Endometrial microvascular endothelial cells (primary cell): Measurements from ENCODE around the gene PUM2. TPM values are rescaled to one million over a fixed set of nuclear protein-coding genes. Genes with fewer than 3 reads are reported as not detected.
"Not testable (repeated sequence)": the region's sequence is repeated elsewhere in the genome, so short reads cannot be mapped to it uniquely, and the experiment has no call there.

Experiments
- in situ Hi-C: cut with HindIII; loops from 2 replicates; pipeline ENCODE4 v1.10.0; 2017; ENCODE audit warnings: low sequenced_read_pairs, low pct_unique_long_range_greater_than_20kb; ENCODE audit errors: inconsistent ontology term
- total RNA-seq: library from RNA; depleted of rRNA; stranded (reverse); fragments of >200 nt; gene quantifications from one replicate; pipeline ENCODE4 v1.2.3, GENCODE V29; 2015; ENCODE audit errors: inconsistent ontology term

PUM2 gene
- total RNA-seq, 1 donor from 2014 or later: 27.0 TPM

DNA sequence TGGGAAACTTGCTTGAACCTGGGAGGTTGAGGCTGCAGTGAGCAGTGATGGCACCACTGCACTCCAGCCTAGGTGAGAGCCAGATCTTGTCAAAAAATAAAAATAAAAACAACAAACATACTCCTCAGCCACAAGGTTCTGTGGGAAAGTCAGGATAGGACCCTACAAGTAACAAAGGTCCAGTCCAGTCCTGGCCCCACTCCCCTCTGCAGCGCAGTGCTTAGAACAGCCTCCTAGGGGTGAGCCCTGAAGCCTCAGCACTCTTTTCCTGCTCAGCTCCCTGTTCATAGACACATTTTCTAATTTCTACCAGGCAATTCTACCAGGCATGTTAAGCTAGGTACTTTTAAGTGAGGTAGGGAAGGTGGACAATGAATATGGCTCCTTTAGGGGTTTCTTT, 103.6 kb downstream of the PUM2 start:
- in situ Hi-C loops: no loop called here

DNA sequence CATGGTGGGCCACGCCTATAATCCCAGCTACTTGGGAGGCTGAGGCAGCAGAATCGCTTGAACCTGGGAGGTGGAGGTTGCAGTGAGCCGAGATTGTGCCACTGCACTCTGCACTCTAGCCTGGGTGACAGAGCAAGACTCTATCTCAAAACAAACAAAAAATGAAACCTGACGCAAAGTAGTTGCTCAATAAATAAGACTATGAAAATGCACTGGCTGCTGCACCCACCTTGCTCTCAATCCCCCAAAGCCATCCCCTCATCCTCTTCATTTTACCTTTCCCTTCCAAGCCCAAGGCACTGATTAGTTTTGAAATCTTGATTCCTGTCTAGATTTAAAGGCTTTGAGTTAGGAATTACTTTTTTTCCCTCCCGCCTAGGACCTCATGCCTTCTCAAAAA, 107.0 kb downstream of the PUM2 start:
- in situ Hi-C loops: not testable (repeated sequence)

DNA sequence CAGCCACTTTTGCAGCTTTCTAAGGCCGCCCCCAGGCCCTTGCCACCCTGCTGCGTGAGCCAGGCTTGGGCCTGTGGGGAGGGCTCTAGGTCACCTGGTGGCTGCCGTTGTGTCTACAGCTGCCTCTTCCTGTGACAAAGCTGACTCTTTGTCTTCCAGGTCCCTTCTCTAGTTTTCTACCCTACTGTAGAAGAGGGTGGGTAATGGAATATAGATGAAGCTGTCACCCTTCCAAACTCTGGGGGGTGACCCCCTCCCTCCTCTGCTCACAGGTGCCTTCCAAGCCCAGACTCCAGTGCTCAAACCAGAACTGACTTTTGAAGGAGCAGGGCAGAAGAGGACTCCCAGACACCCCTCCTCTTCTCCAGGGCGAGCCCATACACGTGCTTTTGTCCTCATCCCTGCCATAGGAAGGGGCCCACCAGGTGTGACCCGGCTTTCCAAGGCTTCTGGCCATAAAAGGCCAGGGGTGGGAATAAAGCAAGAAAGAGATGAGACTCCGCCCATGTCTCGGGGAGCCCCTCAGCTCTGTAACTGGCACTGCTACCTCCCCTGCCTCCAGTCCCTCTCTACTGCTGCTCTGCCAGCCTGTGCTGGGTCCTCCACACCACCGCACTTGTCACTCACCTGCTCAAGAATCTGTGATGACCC, 107.8 kb downstream of the PUM2 start:
- in situ Hi-C loops: no loop called here

DNA sequence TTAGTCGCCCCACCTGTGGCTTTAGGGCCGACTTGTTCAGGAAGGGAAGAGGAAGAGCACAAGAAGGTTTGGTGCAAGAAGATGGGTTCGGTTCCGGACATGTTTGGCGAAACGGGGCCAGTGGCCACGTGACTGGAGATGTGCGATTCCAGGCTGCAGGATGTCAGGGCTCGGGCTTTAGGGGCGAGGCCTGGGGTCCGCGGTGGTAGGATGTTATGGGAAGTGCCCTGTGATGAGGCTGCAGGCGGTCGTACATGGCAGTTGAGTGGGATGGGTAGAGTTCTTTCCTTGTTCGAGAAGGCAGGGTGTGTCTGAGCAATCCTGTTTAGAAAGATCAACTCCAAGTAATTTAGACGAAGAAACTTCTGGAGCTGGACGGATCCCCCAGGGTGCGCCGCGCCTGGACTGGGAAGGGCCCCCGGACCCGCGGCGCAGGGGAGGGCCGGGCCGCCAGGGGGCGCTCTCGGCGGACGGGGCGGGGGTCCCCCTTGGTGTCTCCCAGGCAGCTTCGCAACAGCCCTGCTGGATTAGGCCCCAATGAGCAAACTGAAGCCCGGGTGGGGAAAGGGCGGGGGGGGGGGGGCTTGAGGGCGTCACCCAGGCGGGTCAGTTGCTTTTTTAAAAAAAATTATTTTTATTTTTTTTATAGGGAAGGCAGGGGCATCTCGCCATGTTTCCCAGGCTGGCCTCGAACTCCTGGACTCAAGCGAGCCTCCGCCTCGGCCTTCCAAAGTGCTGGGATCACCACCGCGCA, 108.5 kb downstream of the PUM2 start:
- in situ Hi-C loops: no loop called here

DNA sequence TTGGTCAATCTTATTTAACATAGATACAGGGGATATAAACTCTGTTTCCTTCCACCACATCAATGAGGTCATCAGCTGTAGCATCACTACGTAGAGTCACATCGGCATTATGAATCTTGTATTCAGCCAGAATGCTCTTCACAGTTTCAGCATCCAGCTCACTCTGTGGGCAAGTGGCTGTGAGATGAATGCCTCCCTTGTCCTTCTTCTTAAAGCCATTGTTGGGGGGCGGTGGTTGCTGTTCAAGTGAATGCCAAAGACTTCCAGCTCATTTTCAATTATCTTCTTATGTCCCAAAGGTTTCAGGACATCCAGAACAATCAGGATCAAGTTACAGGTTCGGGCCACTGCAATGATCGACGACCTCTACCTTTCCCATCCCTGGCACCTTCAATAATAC, 110.4 kb downstream of the PUM2 start:
- in situ Hi-C loops: not testable (repeated sequence)

DNA sequence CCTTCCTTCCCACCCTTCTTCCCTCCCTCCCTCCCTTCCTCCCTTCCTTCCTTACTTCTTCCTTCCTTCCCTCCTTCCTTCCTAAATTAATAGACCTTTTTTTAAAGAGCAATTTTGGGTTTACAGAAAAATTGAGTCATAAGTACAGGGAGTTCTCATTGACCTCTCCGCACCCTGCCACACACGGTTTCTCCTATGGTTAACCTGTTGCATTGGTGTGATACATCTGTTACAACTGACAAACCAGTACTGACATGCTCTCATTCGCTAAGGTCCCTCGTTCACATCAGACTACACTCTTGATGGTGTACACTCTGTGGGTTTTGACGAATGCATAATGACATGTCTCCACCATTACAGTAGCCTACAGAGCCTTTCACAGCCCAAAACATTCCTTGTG, 114.1 kb downstream of the PUM2 start:
- in situ Hi-C loops: no loop called here

DNA sequence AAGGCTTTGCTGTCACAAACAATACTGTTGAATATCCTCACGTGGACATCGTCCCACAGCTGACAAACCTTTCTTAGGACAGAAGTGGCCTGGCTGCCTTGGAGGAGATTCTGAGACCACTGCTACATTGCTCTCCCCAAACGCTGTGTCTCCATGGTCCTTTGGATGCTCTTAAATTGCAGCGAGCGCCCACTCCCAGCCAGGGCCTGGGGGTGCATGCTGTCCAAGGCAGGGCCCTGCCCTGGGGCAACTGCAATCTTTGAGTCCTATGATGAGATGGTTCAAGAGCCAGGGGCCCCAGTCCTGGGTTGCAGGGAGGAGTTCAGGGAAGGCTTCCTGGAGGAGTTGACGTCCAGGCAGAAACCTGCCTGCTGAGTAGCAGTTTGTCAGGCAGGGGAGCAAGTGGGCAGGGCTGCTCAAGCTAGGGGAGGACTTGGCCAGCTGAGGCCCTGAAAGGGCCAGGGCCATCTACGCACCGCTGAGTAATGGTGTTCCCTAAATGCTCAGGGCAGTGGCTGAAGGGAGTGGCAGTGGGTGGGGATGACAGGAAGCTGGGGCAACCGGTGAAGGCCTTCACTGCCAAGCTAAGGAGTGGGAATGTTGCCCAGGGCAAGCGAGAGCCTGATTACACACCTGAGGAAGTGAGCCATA, 114.9 kb downstream of the PUM2 start:
- in situ Hi-C loops: no loop called here

DNA sequence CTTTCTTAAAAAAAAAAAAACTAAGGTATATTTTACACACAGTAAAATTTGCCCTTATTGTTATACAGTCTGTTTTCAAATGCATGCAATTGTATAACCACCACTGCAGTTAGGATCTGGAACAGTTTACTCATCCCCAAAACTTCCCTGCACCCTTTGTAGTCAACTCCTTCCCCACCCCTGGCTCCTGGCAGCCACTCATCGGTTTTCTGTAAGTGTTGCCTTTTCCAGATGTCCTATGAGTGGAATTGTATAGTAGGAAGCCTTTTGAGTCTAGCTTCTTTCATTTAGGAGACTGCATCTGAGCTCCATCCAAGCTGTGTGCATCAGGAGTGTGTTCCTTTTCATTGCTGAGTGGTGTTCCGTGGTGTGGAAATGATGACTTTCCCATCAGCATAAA, 116.0 kb downstream of the PUM2 start:
- in situ Hi-C loops: not testable (repeated sequence)

DNA sequence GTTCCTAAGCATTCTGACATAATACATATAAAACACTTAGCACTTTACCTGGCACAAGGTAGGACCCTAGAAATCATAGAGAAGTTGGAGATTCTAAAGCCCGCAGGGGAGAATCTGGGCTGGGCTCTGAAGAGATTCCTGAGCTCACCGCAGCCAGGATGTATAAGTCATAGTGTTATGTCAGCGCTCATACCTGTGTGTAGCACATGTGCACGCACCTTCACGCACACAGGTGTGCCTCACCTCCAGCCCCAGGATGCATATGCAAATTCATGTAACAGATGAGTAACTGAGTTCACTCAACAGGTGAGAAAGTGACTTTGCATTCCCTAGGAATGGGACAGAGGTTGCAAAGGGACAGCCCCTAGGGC, 117.8 kb downstream of the PUM2 start:
- in situ Hi-C loops: no loop called here

DNA sequence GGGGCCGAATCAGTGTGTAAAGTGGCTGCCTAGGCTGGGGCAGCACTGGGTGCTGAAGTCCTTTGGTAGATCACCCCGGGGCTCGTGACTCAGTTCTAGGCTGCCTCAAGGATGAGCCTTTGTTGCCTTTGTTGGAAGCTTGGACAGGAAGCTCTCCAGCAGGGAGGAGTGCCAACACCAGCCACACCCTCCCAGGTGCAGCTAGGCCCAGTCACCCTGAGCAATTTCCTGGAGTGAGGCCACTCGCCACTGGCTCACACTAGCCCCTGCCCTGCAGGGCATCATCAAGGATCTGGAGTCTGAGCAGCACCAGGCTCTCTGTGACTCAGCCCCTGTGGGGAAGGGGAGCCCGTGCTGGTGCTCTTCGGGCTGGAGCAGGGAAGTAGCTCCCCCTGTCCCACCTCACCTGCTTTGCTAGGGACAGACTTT, 119.0 kb downstream of the PUM2 start:
- in situ Hi-C loops: no loop called here

DNA sequence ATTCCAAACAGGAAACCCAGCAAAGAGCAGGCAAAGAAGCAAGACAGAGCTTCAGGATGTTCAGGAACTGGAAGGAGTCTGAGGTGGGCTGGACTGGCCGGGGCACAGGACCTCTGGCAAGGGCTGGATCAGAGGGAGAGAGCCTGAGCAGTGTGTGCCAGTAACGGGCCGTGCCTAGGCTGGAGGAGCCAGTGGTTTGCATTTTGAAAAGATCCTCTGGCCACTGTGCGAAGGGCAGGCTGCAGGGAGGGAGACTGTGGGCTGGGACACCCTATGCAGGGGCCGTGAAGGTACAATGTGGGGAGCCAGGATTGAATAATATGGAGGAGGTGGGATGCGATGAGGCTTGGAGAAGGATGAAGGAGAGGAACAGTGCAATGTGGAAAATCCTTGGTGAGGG, 119.5 kb downstream of the PUM2 start:
- in situ Hi-C loops: no loop called here

DNA sequence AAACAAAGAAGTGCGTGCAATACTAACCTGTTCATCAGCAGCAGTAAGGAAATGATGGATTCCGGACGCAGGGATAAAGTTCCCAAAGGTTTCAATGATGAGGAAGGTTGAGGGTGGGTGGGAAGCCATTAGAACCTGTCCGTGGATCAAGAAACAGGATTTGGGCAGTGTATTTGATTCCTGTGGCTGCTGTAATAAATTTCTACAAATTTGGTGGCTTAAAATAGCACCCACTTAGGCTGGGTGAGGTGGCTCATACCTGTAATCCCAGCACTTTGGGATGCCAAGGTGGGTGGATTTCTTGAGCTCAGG, 120.6 kb downstream of the PUM2 start:
- in situ Hi-C loops: no loop called here

DNA sequence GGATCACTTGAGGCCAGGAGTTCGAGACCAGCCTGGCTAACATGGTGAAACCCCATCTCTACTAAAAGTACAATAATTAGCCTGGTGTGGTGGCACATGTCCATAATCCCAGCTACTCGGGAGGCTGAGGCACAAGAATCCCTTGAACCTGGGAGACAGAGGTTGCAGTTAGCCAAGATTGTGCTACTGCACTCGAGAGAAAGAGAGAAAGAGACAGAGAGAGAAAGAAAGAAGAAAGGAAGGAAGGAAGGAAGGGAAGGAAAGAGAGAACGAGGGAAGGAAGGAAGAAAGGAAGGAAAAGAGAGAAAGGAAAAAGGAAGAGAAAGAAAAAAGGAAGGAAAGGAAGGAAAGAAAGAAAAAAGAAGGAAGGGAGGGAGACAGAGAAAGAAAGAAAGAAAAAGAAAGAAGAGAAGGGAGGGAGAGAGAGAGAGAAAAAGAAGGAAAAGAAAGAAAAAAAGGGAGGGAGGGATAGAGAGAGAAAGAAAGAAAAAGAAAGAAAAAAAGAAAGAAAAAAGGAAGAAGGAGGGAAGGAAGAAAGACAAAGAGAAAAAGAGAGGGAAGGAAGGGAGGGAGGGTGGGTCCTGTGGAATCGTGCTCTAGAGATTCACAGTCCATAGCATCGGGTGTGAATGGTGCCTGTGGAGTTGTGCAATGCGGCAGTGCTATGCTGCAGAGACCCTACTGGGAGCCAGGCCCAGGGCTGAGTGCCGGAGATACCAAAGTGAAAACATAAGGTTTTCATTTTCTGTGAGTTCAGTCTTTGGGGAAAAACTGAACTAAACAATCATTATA, 121.1 kb downstream of the PUM2 start:
- in situ Hi-C loops: no loop called here

DNA sequence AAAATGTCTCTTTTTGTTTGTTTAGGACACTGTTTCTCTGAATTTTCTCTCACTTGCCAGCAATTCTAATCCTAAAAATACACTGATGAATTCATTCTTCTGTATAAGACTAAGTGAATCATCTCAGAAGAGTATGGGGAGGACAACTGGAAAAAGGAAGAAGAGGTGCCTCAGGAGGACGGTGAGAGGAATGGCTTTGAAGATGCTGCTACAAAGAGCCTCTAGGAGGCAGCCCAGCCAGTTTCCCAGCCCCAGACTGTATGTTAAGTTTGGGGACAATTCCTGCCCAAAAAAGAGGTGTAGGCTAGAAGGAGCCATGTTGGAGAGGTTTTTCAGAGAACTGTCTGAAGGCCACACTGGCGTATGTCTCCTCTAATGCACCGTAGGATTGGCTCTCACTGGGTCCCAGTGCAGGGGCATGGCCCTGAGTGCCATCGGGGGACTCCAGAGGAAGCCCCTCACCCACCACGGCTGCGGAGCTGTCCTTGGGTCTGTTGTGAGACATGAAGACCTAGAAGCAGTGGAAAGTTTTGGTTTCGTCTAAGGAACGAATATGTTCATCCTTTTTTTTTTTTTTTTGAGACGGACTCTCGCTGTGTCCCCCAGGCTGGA, 122.6 kb downstream of the PUM2 start:
- in situ Hi-C loops: no loop called here

DNA sequence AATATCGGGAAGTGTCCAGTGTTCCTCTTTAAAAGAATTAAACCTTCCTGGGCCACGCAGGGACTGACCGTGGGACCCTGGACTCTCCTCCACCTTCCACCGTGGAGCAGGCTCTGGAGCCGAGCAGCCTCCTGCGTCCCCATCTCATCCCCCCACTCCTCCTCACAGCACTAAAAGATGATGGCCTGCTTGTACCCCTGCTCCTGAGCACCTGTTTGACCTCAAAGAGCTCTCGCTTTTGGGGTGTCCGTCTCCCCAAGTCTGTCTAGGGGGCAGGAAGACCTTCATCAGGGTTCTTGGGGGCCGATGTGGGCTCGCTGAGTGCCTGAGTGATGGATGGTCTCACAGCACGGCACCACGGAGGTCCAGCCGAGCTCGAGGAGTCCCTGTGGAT, 124.5 kb downstream of the PUM2 start:
- in situ Hi-C loops: no loop called here

DNA sequence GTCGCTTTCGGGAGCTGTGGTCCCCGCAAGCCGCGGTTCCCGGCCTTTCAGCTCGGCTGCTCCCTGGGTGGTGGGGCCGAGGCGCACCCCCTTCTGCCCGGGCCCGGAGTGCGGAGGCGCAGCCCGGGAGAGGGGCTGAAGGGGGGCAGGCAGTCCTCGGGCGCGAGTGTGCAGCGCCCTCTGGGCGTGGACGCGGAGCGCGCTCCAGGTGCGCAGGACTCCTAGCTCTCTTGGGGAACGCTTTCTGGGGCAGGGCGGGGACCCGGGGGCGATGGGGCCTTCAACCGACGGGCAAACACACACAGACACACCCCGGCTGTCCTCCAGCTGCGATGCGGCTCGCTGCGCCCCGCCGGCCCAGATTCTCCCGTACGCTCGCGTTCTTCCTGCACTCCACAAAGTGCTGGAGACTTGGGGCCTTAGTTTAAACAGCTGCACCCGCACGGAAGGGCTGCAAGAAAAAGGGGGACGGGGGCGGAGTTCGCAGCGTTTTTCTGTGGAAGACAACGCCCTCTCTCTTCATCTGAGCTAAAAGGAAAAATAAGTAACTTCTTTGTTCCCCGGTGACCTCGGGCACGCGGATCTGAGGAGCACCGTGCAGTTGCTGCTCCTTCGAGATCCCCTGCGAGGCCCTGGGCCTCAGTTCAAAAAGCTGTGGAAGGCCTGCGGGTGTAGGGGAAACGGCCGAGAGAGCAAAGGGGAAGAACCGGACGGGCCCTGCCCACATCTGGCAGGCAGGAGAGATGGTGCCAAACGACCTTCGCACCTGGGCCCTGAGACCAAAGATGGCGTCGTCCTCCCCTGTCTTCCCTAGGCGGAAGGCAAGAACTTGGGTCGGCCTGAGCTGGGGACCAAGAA, 125.1 kb downstream of the PUM2 start:
- in situ Hi-C loops: no loop called here

DNA sequence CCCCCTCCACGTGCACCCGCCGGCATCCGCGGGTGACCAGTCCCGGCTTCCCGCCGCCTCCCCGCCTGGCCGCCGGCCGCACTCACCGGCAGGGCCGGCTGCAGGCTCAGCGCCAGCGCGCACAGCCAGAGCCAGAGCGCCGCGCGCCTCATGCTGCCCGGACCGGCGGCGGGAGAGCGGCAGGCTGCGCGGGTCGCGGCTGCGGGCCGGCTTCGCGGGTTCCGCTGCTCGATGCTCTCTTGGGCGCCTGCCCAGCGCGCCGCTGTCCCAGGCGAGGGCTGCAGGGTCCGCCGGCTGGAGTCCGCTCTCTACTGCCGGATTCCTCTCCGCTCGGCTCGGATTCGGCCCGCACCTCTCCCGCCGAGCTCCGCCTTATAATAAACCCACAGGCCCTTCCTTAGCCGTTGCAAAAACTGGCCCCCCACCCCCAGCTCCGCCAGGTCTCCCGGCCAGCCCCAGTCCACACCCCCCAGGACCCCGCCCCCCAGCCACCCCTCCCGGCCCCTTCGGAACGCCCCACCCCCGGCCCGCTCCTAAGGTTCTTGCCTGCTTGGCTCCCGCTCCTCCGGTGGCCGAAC, 125.8 kb downstream of the PUM2 start, which contains the start of gene SDC1:
SDC1 (minus strand) TSS at position 415 of the 578 bp plus-strand sequence; CDS start at position 152, 263 bp downstream.
- in situ Hi-C loops: no loop called here

DNA sequence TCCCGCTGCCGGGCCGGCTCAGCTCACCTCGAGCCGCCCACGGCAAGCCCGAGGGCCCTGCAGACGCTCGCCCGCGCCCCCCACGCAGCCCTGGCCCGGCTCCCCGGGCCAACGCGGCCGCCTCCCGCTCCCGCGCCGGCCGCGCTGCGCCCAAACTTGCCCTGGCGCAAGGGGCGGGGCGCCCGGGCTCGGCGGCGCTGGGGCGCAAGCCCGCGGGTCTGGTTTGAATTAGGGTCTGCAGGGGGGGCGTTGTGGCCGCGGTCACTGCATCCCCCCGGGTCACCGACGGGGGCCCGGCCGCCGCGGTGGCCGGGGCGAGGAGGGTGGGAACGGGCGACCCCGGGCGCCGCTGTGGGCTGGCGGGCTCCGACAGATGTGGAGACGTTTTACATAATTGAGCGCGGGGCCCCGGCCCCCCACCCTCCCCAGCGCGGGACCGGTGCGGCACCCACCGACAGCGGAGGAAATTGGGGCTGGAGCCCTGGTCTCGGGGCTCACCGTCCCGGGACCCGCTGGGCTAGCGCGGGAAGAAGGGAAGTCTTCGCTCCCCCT, 126.4 kb downstream of the PUM2 start:
- in situ Hi-C loops: no loop called here
